ENCODE measurements around the gene BCO1.

Gene BCO1

DNA sequence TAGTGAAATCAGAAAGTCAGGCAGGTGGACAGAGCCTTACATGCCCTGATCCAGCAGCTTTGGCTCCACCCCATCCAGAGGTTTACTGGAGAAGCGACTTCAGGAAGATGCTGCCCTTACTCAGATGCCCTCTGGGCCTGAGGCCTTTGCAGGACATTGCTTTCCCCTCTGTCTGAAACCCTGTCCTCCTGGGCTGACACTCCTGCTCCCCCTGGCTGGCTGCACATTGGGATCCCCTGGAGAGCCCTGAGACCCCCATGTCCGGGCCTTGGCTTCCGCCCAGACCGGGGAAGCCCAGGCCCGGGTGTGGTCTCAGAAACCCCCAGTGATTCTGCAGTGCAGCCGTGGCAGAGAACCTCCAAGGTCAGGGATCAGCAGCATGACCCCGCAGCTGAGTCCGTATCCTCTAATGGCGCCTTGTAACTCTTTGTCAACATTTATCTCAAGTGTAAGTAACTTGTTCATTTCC lies 36.6 kb downstream of the BCO1 start:
- DNase-seq (ENCODE audit: low read depth, low spot score), result peak; percentile 29

- no peak for DNase-seq (ENCODE audit: low read depth, low spot score)
Measured at GRCh38 chr16:81275795-81276194, 37.3 kb downstream of the BCO1 start.

- no peak for DNase-seq (ENCODE audit: low read depth, low spot score)
Measured at GRCh38 chr16:81276323-81276722, 37.8 kb downstream of the BCO1 start.

GRCh38 chr16:81277541-81278080 lies 39.1 kb downstream of the BCO1 start:
- peak; percentile 54 for DNase-seq (ENCODE audit: low read depth, low spot score)

DNA sequence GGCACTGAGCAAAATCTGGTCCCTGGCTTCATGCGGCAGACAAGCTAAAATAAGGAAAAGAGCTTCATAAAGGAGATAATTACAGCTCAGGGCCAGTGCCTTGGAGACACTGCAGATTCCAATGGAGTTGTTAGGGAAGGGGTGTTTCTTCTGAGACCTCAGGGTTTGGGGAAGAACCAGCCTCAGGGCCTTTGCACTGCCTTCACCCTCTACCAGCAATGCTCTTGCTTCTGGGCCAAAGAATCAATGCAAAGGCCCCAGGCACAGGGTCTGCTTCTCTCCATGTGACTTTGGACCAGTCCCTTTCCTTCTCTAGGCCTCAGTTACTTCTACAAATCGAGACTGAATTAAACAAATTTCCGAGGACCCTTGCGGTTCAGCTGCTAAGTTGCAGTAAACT lies 40.0 kb downstream of the BCO1 start:
- peak; percentile 32 for DNase-seq (ENCODE audit: low read depth, low spot score)

GRCh38 chr16:81279392-81279791 lies 40.9 kb downstream of the BCO1 start:
- no peak for DNase-seq (ENCODE audit: low read depth, low spot score)

DNA sequence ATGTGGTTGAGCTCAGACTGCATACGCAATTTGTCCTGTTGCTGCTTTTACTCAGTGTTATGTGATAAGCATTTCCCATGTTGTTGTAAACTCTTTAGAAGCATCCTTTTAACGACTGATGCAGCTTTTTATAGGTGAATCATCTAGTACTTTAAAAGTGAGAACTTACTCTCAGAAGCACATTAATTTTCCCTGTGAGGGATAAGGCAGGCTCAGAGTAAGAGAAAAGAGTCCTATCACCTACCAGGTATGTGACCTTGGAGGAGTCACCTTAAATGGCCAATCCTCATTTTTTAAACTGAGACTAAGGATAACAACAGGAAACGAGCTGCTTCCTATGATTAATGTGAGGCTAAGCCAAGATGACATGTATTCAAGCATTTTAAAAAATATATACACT lies 41.9 kb downstream of the BCO1 start:
- DNase-seq (ENCODE audit: low read depth, low spot score), result no peak

GRCh38 chr16:81283044-81283443 lies 44.6 kb downstream of the BCO1 start:
- DNase-seq (ENCODE audit: low read depth, low spot score), result no peak

GRCh38 chr16:81284995-81285600 lies 46.6 kb downstream of the BCO1 start:
- no peak for DNase-seq (ENCODE audit: low read depth, low spot score)

GRCh38 chr16:81286190-81286589 lies 47.7 kb downstream of the BCO1 start:
- no peak for DNase-seq (ENCODE audit: low read depth, low spot score)

DNA sequence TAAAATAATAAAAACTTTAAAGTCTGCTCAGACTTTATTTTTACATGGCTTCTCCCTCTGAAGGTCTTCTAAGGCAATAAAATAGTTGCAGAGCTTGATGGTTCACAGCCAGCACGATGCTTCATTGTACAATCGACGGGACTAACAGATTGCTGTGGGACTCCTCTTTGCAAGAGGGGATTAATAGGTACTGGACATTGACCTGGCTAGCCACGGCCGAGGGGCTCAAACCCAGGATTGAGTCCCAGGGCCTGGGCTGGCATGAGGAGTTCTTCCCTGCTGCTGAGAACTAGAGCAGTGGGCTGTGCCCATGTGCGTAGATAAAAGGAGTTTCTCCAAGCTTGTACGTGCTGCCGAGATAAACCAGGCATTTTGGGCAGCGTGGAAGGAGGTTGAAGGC lies 52.6 kb downstream of the BCO1 start:
- no peak for DNase-seq (ENCODE audit: low read depth, low spot score)

GRCh38 chr16:81292936-81293335 lies 54.4 kb downstream of the BCO1 start:
- DNase-seq (ENCODE audit: low read depth, low spot score), result no peak

DNA sequence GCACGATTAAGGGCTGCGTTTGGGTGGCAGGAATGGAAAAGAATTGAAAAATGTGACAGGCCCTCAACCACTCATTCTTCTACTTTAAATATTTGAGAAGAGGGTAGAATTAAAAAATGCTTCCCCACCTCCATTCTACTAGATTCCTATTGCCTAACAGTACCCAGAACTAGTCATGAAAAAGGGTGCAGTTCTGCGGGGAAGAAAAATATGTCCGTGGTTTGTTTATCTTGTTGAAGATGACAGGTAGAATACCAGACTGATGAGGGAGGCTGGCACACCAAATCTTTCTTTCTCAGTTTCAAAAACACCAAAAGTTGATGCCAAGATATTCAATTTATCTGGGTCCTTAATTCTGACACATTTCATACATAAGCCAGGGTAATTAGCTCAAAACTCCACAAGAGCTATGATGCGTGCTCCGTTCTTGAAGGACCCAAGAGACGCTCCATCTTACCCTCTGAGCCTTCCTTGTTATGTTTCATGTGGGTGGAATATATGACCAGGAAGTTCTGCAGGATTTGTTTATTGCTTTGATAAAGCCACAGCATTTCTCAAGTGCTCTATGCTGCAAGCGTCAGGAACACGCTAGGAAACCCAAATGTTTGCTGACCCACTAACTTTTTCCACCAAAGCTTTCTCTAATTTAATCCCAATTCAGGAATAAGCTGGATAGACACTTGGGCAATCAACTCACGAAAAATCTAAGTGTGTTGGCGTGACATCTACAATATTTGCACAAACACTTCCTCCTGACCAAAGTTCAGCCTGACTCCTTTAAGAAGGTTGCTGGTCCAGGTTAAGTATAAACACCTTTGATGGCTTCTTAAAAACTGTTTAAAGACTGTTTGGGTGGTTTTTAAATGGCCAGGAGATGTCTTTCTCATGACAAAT lies 55.7 kb downstream of the BCO1 start:
- no peak for DNase-seq (ENCODE audit: low read depth, low spot score)

GRCh38 chr16:81296631-81297030 lies 58.1 kb downstream of the BCO1 start:
- DNase-seq (ENCODE audit: low read depth, low spot score), result no peak

DNA sequence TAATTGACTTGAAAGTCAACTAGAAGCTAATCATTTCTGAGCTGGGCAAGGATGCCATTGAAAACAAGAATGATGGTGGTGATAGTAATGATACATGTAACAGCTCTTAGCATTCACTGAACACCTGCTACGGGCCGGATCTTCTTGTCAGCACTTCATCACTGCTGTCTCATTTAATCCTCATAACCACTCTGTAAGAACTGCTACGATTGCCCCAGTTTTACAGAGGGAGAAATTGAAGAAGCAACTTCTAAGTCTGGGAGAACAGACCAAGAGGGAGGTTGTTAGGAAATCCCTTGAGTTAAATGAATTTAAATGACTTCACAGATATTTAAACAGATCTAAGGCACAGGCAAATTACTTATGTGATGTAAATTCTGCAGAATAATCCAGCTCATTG lies 69.3 kb downstream of the BCO1 start:
- no peak for DNase-seq (ENCODE audit: low read depth, low spot score)

GRCh38 chr16:81310045-81310644 lies 71.7 kb downstream of the BCO1 start:
- DNase-seq (ENCODE audit: low read depth, low spot score), result no peak

DNA sequence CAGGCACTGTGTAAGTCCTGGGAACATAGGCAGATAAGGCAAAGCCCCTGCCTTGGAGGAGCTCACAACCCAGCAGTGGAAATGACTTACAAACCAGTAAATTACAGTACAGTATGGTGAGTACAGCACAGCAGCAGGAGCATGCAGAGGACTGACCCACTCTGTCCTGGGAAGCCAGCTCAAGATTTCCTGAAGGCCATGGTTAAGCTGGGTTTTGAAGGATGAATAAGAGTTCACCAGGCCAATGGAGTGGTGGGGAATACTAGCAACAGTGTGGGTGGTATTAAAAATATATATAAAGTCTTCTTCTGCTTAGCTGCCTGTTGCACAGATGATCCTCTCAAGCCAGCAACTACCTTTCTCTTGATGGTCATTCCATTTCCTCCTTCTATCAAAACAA lies 73.3 kb downstream of the BCO1 start:
- no peak for DNase-seq (ENCODE audit: low read depth, low spot score)

DNA sequence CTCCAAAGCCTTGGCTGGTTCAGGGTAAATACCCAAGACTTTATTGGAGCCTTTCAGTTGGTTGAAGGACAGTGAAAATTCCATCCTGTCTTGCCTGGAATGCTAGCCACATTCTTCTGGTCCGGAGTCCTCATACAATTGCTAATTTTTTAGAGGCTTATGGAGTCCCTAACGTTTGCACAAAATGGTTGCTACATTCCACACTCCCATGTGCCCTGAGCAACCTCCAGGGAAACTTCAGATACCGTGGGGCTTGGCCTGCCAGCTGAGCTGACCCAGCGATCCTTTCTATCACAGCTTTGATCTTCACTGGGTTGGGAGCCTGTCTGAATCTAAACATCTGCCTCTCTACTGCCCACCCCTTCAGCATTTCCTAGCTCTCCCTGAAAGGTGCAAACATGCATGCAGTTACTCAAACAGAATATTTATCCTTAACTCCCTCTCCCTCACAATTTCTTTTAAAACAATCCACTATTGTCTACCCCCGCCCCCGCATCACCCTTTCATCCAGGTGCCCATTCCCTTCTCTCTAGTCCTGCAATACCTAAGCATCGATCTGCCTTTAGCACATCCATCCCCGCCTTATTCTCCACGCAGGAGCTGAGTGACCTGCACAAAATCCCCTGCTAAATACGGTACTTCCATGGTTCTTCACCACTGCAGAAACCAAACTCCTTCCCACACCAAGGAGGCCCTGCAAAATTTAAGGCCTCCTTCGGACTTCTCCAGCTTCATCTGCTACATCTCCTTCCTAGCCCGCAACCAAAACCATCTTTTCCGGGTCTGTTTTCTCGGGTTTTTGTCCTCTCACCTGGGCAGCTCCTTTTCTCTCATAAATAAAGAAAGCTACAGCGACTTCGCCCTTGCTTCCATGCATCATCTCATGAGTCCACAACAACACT lies 75.5 kb downstream of the BCO1 start:
- peak; percentile 83 for DNase-seq (ENCODE audit: low read depth, low spot score)

DNA sequence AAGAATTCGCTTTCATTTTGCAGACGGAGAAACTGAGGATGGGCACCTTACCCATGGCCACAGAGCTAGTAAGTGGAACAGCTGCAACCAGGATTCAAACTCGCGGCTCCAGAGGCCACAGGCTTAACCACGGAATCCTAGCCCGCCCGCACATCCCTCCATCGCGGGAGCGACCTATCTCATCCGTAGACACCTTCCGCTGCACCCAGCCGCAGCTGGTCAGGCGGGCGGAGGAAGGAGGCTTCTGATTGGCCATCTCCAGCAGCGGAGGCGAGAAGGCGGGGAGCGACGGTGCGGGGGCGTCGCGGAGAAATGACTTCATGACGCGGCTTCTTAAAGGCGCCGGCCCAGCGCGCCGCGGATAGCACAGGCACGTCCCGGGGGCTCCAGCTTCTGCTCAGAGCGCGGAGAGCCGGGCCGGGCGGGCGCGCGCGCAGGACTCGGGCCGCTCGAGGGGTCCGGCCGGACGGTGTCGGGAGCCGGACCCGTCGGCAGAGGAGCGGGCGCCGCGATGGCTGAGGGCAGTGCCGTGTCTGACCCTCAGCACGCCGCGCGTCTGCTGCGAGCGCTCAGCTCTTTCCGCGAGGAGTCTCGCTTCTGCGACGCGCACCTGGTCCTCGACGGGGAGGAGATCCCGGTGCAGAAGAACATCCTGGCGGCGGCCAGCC lies 76.2 kb downstream of the BCO1 start, which contains the start of gene GAN:
TSS of gene GAN (plus strand) at position 360 of the 668 bp plus-strand sequence. CDS start at position 512, 152 bp downstream.
- peak; percentile 99 for DNase-seq (ENCODE audit: low read depth, low spot score)
